Stimulated activated CD8-positive, alpha-beta memory T cell treated with anti-CD3 and anti-CD28 coated beads, Interleukin-2, amount 100 ng/mL, for 1 hour (primary cell): ENCODE data around the gene PHF3.

Source experiments
- DNase-seq, 2 donors: peaks; one replicate each; pipeline ENCODE4 v3.0.0-alpha.2; 2020; ENCODE audit warnings: low read depth in 2 of 2

The PHF3 gene

DNA sequence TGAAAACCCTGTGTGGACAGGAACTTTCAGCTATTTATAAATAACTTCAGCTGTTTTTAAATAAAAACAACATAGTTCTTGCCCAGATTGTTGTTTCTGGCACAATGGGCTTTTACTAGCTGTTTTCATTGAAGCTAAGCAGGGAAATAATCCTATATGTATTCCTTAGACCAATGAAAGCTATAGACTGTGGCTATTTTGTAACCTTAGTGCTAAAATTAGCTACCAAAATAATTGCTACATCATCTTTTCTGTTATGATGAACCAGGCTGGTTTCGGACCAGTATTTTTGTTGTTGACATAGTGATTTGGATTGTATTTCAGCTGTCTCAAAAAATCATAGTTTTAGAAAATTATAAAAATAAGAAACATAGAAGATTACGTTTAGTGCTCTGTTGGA lies 13.7 kb downstream of the PHF3 start:
- no peak for DNase-seq

- DNase-seq = no peak
Measured at GRCh38 chr6:63649847-63650265, 14.3 kb downstream of the PHF3 start.

GRCh38 chr6:63652980-63653379 lies 17.4 kb downstream of the PHF3 start:
- DNase-seq = no peak

GRCh38 chr6:63660757-63661156 lies 25.2 kb downstream of the PHF3 start:
- no peak for DNase-seq

- DNase-seq = no peak
Measured at GRCh38 chr6:63661769-63662168, 26.2 kb downstream of the PHF3 start.

- DNase-seq = no peak
Measured at GRCh38 chr6:63663147-63663955, 27.7 kb downstream of the PHF3 start.

DNA sequence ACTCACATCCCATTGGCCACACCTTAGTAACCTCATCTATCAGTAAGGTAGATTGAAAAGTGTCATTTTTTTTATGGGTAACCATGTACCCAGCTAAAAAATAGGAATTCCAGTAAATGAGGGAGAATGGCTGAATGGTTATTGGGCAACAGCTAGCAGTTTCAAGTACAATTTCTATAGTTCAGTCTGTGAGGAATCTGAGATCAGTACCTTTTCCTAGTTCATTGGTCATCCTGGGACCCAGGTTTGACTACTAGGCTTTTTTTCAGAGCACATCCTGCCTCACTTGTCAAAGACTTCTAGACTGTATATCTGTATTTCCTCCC lies 28.3 kb downstream of the PHF3 start:
- no peak for DNase-seq

DNA sequence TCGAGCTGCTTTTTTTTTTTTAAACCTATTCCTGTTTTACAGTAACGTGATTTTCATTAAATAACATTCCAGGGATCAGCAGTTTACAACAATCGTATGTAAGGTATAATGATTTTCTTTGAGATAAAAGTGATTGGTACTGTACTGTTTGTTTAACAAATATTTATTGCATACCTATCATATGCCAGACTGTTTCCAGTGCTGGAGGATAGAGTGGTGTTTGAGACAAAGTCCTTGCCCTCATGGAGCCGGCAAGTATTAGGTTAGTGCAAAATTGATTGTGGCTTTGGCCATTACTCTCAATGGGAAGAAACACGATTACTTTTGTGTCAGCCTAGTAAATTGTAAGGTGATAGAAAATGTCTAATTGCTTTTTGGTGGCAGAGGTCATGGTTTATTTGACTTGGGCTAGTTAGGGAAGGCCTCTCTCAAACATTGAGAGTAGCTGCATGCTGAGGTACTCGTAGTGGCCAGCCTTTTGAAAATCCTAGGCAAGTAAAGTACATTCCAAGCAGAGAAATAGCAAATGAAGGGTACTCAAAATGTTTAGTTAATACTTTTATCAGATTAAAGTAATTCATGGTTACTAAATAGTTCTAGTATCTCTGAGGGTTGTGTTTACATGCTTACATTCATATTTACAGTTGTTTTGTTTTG lies 35.6 kb downstream of the PHF3 start:
- DNase-seq = no peak

DNA sequence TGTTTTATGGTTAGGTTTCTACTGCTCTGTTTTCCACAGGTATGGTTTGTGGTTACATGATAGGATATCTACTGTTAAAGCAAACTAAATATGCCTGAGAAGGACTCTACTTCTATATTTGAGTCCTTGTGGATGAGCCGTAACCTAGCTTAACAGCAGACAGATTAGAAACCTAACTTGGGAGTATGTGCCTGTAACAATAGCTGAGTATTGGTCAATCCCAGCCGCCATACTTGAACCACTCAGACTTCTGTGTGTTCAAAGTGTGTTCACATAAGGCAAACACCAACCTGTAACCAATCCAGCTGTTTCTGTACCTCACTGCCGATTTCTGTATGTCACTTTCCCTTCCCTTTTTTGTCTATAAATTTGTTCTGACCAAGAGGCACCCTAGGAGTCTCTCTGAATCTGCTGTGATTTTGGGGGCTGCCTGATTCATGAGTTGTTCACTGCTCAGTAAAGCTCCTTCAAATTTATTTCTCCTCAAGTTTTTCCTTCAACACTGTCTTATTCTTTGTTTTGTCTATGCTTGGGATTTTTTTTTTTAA lies 37.1 kb downstream of the PHF3 start:
- DNase-seq = no peak

DNA sequence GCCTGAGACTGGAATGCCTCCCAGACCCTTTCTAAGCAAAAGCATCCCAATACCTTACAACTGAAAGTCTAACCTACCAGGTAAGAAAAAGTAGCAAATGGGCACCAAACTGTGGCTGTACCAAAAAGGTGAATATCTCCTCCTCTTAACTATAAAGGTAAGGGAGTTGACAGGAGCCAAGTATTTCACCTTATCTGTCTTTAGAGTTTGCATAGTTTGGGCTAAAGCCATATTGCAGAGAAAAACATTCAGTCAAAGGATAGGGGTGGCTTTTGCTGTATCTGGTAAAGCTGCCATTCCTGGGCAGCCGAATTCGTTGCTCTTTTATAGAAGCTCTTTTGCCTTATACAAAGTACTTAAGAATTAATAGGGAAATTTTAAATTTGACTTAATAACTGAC lies 38.1 kb downstream of the PHF3 start:
- DNase-seq = no peak

DNA sequence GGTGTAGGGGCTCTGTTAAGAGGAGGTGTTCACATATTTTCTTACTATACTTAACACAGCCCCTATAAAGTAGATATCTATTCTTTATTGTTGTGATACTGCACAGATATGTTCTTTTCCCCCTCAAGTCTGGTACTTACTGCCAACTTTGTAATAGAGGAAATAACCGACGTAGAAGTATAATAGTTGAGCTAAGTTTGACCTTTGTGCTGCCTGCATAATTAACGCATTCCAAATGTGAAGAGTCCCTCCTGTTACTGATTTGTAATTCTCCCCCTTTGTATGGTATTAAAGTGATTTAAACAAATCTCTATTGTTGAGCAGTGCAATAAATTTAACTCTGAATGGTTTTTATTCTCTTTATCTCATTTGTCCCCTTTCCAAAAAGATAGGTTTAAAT lies 39.0 kb downstream of the PHF3 start:
- DNase-seq = no peak

DNA sequence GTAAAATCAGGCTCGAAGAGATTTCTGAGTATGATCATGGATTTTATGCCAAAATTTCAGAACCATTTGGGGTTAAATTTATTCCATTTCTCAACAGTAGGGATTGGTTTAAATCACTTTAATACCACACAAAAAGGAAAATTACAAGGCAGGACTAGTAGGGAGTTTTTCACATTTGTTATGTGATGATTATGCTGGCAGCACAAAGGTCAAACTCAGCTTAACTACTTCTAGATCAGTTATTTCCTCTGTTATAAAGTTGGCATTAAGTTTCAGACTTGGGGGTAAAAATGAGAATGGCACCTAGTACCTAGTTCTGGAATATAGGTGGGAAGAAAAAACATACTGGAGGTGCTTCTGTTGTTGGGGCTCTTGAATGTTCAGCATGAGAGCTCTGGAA lies 39.5 kb downstream of the PHF3 start:
- no peak for DNase-seq

GRCh38 chr6:63676412-63677114 lies 41.0 kb downstream of the PHF3 start:
- DNase-seq = no peak

DNA sequence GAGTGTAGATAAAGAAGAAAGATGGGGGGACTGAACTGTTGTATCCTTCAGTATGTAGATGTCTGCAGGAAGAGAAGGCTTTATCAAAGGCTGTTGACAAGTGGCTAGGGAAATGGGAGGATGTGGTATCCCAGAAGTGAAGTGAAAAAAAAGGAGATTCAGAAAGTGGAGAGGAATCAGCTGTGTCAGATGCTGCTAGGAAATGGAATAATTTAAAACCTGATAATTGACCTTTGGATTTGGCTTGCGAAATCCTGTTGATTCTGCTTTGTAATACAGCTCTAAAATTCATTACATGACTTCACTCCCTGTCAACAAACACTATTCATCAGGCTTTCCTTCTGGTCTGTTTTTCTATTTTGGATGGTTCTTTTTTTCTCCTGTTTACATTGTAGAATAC lies 41.7 kb downstream of the PHF3 start:
- no peak for DNase-seq

GRCh38 chr6:63683071-63683603 lies 47.5 kb downstream of the PHF3 start:
- no peak for DNase-seq

DNA sequence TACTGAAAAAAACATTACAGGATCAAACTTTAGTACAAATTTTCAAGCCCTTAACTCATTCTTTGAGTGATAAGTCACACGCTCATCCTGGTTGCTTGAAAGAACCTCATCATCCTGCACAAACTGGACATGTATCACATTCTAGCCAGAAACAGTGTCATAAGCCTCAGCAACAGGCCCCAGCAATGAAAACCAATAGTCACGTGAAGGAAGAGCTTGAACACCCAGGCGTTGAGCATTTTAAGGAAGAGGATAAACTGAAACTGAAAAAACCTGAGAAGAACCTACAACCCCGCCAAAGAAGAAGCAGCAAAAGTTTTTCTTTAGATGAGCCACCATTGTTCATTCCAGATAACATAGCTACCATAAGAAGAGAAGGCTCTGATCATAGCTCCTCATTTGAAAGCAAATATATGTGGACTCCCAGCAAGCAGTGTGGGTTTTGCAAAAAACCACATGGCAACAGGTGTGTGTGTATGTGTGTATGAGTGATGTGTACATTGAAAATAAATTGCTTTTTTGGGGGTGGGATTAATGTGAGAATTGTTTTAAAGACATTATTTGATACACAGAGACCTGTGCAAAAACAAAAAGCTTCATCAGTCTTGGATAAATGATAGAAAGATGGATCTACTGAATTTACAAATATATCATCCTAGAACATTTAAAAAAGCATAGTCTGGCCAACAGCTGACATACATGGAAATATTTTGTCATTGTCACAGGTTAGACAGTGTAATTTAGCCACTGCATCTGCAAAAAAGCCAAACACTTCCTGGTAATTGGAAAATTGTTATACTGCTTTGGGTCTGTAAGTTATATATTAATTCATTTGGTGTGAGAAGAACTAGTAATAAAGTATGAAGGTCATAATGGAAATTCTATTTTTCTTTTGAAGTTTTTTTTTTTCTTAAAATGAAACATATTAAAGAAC lies 50.1 kb downstream of the PHF3 start:
- DNase-seq = no peak

GRCh38 chr6:63689421-63689820 lies 53.8 kb downstream of the PHF3 start:
- DNase-seq = no peak

GRCh38 chr6:63690221-63690620 lies 54.6 kb downstream of the PHF3 start:
- no peak for DNase-seq

- DNase-seq = no peak
Measured at GRCh38 chr6:63705707-63706106, 70.1 kb downstream of the PHF3 start.

DNA sequence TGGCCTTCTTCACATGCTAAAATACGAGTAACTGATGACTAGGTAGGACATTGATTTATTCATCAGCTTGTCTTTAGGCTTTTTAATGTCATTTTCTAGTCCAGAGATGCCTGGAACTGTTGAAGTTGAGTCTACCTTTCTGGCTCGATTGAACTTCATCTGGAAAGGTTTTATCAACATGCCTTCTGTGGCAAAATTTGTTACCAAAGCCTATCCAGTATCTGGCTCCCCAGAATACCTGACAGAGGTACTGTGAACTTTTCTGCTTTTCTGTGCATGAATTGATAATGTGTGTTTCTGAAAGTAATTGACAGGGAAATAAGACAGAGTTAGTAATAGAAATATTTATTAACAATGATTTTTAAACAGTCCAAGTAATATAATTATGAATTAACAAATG lies 71.0 kb downstream of the PHF3 start:
- DNase-seq = no peak

- DNase-seq = no peak
Measured at GRCh38 chr6:63708631-63709030, 73.0 kb downstream of the PHF3 start.
